ENCODE measurements around the gene GALNT12.

DNA sequence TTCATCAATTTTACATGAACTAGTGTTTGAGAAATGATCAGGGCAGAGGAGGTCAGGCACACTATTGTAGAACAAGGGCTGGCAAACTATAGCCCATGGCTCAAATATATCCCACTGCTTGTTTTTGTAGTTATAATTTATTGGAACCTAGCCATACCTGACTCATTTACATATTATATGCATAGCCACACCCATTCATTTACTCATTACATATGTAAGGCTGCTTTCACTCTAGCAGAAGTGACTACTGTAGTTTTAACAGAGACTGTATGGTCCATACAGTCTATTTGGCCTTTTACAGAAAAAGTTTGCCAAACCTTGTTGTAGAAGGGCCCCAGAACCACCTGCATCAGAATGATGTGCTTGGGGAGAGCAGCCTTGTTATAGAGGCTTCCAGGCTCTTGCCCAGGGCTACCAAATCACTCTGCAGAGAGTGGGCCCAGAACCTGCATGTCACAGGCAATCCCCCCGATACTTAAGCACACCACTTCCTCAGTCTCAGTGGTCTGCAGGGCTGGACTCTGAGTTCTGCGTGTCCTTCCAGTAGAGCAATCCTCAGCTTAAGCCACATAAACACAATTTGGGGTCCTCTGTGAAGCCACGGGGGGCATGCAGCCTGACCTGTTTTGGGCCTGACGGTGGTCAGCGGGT is 17.9 kb upstream of the GALNT12 start:
- no peak for TF ChIP-seq TAF1 (IDR thresholded peaks at IDR 0.05; ENCODE audit: low read depth)
- TF ChIP-seq, protein P1, sequence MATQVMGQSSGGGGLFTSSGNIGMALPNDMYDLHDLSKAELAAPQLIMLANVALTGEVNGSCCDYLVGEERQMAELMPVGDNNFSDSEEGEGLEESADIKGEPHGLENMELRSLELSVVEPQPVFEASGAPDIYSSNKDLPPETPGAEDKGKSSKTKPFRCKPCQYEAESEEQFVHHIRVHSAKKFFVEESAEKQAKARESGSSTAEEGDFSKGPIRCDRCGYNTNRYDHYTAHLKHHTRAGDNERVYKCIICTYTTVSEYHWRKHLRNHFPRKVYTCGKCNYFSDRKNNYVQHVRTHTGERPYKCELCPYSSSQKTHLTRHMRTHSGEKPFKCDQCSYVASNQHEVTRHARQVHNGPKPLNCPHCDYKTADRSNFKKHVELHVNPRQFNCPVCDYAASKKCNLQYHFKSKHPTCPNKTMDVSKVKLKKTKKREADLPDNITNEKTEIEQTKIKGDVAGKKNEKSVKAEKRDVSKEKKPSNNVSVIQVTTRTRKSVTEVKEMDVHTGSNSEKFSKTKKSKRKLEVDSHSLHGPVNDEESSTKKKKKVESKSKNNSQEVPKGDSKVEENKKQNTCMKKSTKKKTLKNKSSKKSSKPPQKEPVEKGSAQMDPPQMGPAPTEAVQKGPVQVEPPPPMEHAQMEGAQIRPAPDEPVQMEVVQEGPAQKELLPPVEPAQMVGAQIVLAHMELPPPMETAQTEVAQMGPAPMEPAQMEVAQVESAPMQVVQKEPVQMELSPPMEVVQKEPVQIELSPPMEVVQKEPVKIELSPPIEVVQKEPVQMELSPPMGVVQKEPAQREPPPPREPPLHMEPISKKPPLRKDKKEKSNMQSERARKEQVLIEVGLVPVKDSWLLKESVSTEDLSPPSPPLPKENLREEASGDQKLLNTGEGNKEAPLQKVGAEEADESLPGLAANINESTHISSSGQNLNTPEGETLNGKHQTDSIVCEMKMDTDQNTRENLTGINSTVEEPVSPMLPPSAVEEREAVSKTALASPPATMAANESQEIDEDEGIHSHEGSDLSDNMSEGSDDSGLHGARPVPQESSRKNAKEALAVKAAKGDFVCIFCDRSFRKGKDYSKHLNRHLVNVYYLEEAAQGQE (IDR thresholded peaks at IDR 0.05; ENCODE audit: low read depth): no peak
